IMR-90 (cell line): ENCODE measurements around the gene MOB4.

ENCODE experiments used
- CEBPB ChIP-seq: IDR thresholded peaks from 2 replicates; pipeline ENCODE4 v1.6.1; 2012; ENCODE audit warnings: low read depth, low read length, improper control_type of control experiment
- FOS ChIP-seq: fragments of 150-350 bp; IDR thresholded peaks from 2 replicates; pipeline ENCODE4 v1.6.1; 2016; ENCODE audit warnings: low read depth, low read length
- MAFK ChIP-seq: IDR thresholded peaks from 2 replicates; pipeline ENCODE4 v1.6.1; 2012; ENCODE audit warnings: low read depth, low read length, improper control_type of control experiment
- MAZ ChIP-seq: IDR thresholded peaks from 2 replicates; pipeline ENCODE4 v1.6.1; 2012; ENCODE audit warnings: low read depth, mild to moderate bottlenecking, low read length, improper control_type of control experiment, moderate library complexity, borderline replicate concordance
- MXI1 ChIP-seq: IDR thresholded peaks from 2 replicates; pipeline ENCODE4 v1.6.1; 2012; ENCODE audit warnings: low read depth, mild to moderate bottlenecking, low read length, moderate library complexity, borderline replicate concordance
- POLR2A ChIP-seq: IDR thresholded peaks from 2 replicates; pipeline ENCODE4 v1.6.1; 2012; ENCODE audit warnings: mild to moderate bottlenecking, low read depth, low read length
- RAD21 ChIP-seq: IDR thresholded peaks from 2 replicates; pipeline ENCODE4 v1.6.1; 2012; ENCODE audit warnings: low read length, improper control_type of control experiment
- RFX5 ChIP-seq: IDR thresholded peaks from 2 replicates; pipeline ENCODE4 v1.8.0; 2012; ENCODE audit warnings: low read depth, mild to moderate bottlenecking, low read length, moderate library complexity
- SMC3 ChIP-seq: fragments of 150-350 bp; IDR thresholded peaks from 2 replicates; pipeline ENCODE4 v1.6.1; 2016; ENCODE audit warnings: low read depth, mild to moderate bottlenecking, antibody characterized with exemption, low read length, moderate library complexity
- TF ChIP-seq, protein P1 (sequence below): conservative IDR thresholded peaks from 2 replicates; pipeline ENCODE4 v1.5.1; 2012; ENCODE audit warnings: mild to moderate bottlenecking, low read depth, low read length, improper control_type of control experiment
- TF ChIP-seq, protein P2 (sequence below): fragments of 150-350 bp; IDR thresholded peaks from 2 replicates; pipeline ENCODE4 v1.6.1; 2017; ENCODE audit warnings: mild to moderate bottlenecking, antibody characterized with exemption, low read length, low read depth
- TF ChIP-seq, protein P3 (sequence below): fragments of 150-350 bp; IDR thresholded peaks from 2 replicates; pipeline ENCODE4 v1.6.1; 2016; ENCODE audit warnings: low read depth, mild to moderate bottlenecking, low read length, moderate library complexity, borderline replicate concordance

DNA sequence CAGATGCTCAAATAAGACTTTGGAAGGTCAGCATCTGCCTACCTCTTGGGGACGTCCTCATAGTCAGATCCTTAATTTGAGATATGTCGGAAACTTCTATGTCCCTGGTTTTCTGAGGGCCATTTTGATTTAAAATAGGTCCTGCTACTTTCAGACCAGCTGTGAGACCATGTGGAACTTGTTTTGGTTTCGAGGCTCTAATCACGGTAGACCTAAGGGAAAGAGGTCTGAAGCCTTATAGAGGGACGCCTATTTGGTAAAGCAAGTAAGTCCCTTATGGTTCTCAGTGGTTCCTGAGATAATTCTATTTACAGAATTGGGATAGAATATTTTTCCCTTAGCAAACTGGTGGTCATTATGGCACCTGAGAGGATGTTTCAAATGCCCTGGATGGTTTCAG, 84.4 kb downstream of the MOB4 start:
- TF ChIP-seq, protein P1, sequence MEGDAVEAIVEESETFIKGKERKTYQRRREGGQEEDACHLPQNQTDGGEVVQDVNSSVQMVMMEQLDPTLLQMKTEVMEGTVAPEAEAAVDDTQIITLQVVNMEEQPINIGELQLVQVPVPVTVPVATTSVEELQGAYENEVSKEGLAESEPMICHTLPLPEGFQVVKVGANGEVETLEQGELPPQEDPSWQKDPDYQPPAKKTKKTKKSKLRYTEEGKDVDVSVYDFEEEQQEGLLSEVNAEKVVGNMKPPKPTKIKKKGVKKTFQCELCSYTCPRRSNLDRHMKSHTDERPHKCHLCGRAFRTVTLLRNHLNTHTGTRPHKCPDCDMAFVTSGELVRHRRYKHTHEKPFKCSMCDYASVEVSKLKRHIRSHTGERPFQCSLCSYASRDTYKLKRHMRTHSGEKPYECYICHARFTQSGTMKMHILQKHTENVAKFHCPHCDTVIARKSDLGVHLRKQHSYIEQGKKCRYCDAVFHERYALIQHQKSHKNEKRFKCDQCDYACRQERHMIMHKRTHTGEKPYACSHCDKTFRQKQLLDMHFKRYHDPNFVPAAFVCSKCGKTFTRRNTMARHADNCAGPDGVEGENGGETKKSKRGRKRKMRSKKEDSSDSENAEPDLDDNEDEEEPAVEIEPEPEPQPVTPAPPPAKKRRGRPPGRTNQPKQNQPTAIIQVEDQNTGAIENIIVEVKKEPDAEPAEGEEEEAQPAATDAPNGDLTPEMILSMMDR: no peak
- TF ChIP-seq POLR2A (no peak), CEBPB (no peak), RAD21 (no peak), FOS (no peak), RFX5 (no peak), SMC3 (no peak), MAFK (no peak), MXI1 (no peak), MAZ (no peak)
- TF ChIP-seq, protein P2, sequence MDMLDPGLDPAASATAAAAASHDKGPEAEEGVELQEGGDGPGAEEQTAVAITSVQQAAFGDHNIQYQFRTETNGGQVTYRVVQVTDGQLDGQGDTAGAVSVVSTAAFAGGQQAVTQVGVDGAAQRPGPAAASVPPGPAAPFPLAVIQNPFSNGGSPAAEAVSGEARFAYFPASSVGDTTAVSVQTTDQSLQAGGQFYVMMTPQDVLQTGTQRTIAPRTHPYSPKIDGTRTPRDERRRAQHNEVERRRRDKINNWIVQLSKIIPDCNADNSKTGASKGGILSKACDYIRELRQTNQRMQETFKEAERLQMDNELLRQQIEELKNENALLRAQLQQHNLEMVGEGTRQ: no peak
- TF ChIP-seq, protein P3, sequence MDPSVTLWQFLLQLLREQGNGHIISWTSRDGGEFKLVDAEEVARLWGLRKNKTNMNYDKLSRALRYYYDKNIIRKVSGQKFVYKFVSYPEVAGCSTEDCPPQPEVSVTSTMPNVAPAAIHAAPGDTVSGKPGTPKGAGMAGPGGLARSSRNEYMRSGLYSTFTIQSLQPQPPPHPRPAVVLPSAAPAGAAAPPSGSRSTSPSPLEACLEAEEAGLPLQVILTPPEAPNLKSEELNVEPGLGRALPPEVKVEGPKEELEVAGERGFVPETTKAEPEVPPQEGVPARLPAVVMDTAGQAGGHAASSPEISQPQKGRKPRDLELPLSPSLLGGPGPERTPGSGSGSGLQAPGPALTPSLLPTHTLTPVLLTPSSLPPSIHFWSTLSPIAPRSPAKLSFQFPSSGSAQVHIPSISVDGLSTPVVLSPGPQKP: no peak
